Liver (tissue), 9 donors: ENCODE results near the gene RTL1. TPM values are rescaled to one million over a fixed set of nuclear protein-coding genes. Genes with fewer than 3 reads are reported as not detected.

ENCODE experiments used
- DNase-seq: peaks from one replicate; pipeline ENCODE4 v3.0.0-alpha.2; 2017; ENCODE audit warnings: low spot score
- H3K27ac ChIP-seq, 2 donors: one replicate each; pipeline ENCODE4 v1.7.0; 2013; ENCODE audit warnings: inconsistent platforms in 2 of 2, low read length in 2 of 2, control low read depth in 1 of 2, low read depth in 1 of 2, mild to moderate bottlenecking in 1 of 2
- H3K27me3 ChIP-seq, 4 donors: one replicate each; pipeline versions ENCODE4 v1.6.1 to v1.7.0; 2013; ENCODE audit warnings: low read length in 3 of 4, inconsistent platforms in 1 of 4, mild to moderate bottlenecking in 1 of 4, moderate library complexity in 1 of 4; ENCODE audit not compliant: control insufficient read depth in 4 of 4, insufficient read depth in 4 of 4
- H3K36me3 ChIP-seq, 4 donors: one replicate each; pipeline versions ENCODE4 v1.6.1 to v1.7.0; 2013; ENCODE audit warnings: low read length in 3 of 4, mild to moderate bottlenecking in 3 of 4, low read depth in 1 of 4, moderate library complexity in 1 of 4; ENCODE audit not compliant: control insufficient read depth in 4 of 4, insufficient read depth in 3 of 4
- H3K4me1 ChIP-seq, 4 donors: one replicate each; pipeline versions ENCODE4 v1.6.1 to v1.7.0; 2013; ENCODE audit warnings: low read length in 3 of 4, mild to moderate bottlenecking in 3 of 4, moderate library complexity in 1 of 4; ENCODE audit not compliant: control insufficient read depth in 4 of 4, insufficient read depth in 4 of 4
- H3K4me3 ChIP-seq, 3 donors: one replicate each; pipeline versions ENCODE4 v1.6.1 to v1.7.0; 2013; ENCODE audit warnings: low read length in 3 of 3, control low read depth in 1 of 3, low read depth in 1 of 3, mild to moderate bottlenecking in 1 of 3
- H3K9ac ChIP-seq, 2 donors: one replicate each; pipeline ENCODE4 v1.7.0; 2013; ENCODE audit warnings: low read length in 2 of 2, mild to moderate bottlenecking in 2 of 2, moderate library complexity in 2 of 2, control low read depth in 1 of 2, low read depth in 1 of 2
- H3K9me3 ChIP-seq, 4 donors: one replicate each; pipeline versions ENCODE4 v1.6.1 to v1.7.0; 2013; ENCODE audit warnings: low read length in 3 of 4; ENCODE audit not compliant: control insufficient read depth in 4 of 4
- CTCF ChIP-seq: fragments of 150-350 bp; IDR thresholded peaks from 2 replicates; pipeline ENCODE4 v1.5.1; 2017; ENCODE audit warnings: improper control_type of control experiment, low read depth, low read length; ENCODE audit not compliant: missing input control
- EGR1 ChIP-seq, 2 donors: IDR thresholded peaks; 2 replicates each; pipeline ENCODE4 v1.6.1; 2016 to 2018; ENCODE audit warnings: antibody characterized with exemption in 2 of 2, low read depth in 2 of 2
- FOXA1 ChIP-seq: IDR thresholded peaks from 2 replicates; pipeline ENCODE4 v1.6.1; 2016; ENCODE audit warnings: antibody characterized with exemption
- FOXA2 ChIP-seq: IDR thresholded peaks from 2 replicates; pipeline ENCODE4 v1.6.1; 2016; ENCODE audit warnings: antibody characterized with exemption
- GABPA ChIP-seq, 2 donors: IDR thresholded peaks in 1 of 2; conservative IDR thresholded peaks in 1 of 2; 2 replicates each; pipeline ENCODE4 v1.6.1; 2016; ENCODE audit warnings: antibody characterized with exemption in 2 of 2, mild to moderate bottlenecking in 1 of 2, moderate library complexity in 1 of 2
- HNF4A ChIP-seq, 2 donors: conservative IDR thresholded peaks; 2 replicates each; pipeline ENCODE4 v1.6.1; 2016; ENCODE audit warnings: antibody characterized with exemption in 2 of 2, mild to moderate bottlenecking in 2 of 2
- HNF4G ChIP-seq: IDR thresholded peaks from 2 replicates; pipeline ENCODE4 v1.6.1; 2016; ENCODE audit warnings: antibody characterized with exemption
- JUND ChIP-seq, 2 donors: IDR thresholded peaks; 2 replicates each; pipeline ENCODE4 v1.6.1; 2016; ENCODE audit warnings: antibody characterized with exemption in 2 of 2
- NR2F2 ChIP-seq: IDR thresholded peaks from 2 replicates; pipeline ENCODE4 v1.6.1; 2016; ENCODE audit warnings: antibody characterized with exemption
- RAD21 ChIP-seq, 2 donors: IDR thresholded peaks; 2 replicates each; pipeline ENCODE4 v1.6.1; 2016; ENCODE audit warnings: antibody characterized with exemption in 2 of 2, mild to moderate bottlenecking in 2 of 2
- RXRA ChIP-seq, 2 donors: IDR thresholded peaks; 2 replicates each; pipeline ENCODE4 v1.6.1; 2017 to 2018; ENCODE audit warnings: antibody characterized with exemption in 2 of 2, mild to moderate bottlenecking in 1 of 2
- SP1 ChIP-seq: IDR thresholded peaks from 2 replicates; pipeline ENCODE4 v1.6.1; 2018; ENCODE audit warnings: antibody characterized with exemption, mild to moderate bottlenecking
- TAF1 ChIP-seq: conservative IDR thresholded peaks from 2 replicates; pipeline ENCODE4 v1.6.1; 2016; ENCODE audit warnings: antibody characterized with exemption, mild to moderate bottlenecking
- YY1 ChIP-seq: IDR thresholded peaks from 2 replicates; pipeline ENCODE4 v1.6.1; 2016; ENCODE audit warnings: antibody characterized with exemption, mild to moderate bottlenecking
- WGBS: extraction: QIAGEN DNeasy Blood & Tissue Kit; methylation state at CpG from one replicate; pipeline ENCODE4 v1.1.7; 2013; 5-methylcytosine and 5-hydroxymethylcytosine counted together
- polyA plus RNA-seq, 2 donors: library from polyadenylated mRNA; stranded (reverse) in 1 of 2; unstranded in 1 of 2; fragments of 200-250 nt in 1 of 2; fragments of >200 nt in 1 of 2; fragmentation: Nextera tagmentation in 1 of 2; extraction: Ambion mirVana in 1 of 2; gene quantifications; one replicate each; pipeline versions ENCODE4 v1.2.1 to v1.2.3, GENCODE V29; 2013 to 2015
- total RNA-seq, 2 donors: library from RNA; depleted of rRNA; stranded (reverse); fragments of >200 nt; gene quantifications; one replicate each; pipeline ENCODE4 v1.2.3, GENCODE V29; 2014
- TF ChIP-seq, protein P1 (sequence below): IDR thresholded peaks from 2 replicates; pipeline ENCODE4 v1.6.1; 2016; ENCODE audit warnings: antibody characterized with exemption, mild to moderate bottlenecking
- TF ChIP-seq, protein P2 (sequence below): IDR thresholded peaks from 2 replicates; pipeline ENCODE4 v1.6.1; 2016; ENCODE audit warnings: antibody characterized with exemption
- TF ChIP-seq, protein P3 (sequence below): IDR thresholded peaks from 2 replicates; pipeline ENCODE4 v1.6.1; 2016; ENCODE audit warnings: antibody characterized with exemption
- TF ChIP-seq, protein P4 (sequence below): IDR thresholded peaks from 2 replicates; pipeline ENCODE4 v1.6.1; 2016; ENCODE audit warnings: antibody characterized with exemption
- donor health status: healthy.
- donor health status: healthy.
- donor health status: healthy.
- donor health status: healthy.
- donor health status: healthy.

The RTL1 gene
- total and polyA plus RNA-seq, 4 donors = 0.04 to 0.05 TPM; not detected in 2

DNA sequence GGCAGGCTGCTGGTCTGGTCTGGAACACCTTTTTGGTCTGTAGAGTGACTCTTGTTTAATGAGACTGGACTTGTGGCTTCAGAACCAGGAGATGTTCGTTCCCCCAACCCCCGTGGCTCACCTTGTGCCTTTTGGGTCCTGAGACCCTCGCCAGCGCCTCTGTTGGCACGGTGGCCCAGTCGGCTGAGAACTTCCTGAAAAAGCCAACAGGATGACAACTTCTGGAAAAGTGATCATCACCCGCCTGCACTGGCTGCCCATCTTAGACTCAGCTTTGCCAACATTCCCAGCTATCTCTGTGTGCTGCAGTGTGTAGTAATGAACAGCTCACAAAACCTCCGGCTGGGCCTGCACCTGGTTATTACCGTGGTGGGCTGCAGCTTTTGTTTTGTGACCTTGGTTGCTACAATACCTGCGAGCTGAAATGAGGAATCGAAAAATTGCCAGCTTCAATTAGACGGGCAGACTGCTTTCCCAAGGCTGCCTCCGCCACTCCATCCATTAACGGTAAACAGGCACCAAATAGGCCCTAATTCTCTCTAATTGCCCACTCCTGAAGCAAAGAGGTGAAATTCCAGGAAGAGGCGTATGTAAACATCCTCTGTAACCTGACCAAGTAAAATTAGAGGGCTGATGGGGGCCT lies 61.6 kb downstream of the RTL1 start (continued):
- TF ChIP-seq, protein P1, sequence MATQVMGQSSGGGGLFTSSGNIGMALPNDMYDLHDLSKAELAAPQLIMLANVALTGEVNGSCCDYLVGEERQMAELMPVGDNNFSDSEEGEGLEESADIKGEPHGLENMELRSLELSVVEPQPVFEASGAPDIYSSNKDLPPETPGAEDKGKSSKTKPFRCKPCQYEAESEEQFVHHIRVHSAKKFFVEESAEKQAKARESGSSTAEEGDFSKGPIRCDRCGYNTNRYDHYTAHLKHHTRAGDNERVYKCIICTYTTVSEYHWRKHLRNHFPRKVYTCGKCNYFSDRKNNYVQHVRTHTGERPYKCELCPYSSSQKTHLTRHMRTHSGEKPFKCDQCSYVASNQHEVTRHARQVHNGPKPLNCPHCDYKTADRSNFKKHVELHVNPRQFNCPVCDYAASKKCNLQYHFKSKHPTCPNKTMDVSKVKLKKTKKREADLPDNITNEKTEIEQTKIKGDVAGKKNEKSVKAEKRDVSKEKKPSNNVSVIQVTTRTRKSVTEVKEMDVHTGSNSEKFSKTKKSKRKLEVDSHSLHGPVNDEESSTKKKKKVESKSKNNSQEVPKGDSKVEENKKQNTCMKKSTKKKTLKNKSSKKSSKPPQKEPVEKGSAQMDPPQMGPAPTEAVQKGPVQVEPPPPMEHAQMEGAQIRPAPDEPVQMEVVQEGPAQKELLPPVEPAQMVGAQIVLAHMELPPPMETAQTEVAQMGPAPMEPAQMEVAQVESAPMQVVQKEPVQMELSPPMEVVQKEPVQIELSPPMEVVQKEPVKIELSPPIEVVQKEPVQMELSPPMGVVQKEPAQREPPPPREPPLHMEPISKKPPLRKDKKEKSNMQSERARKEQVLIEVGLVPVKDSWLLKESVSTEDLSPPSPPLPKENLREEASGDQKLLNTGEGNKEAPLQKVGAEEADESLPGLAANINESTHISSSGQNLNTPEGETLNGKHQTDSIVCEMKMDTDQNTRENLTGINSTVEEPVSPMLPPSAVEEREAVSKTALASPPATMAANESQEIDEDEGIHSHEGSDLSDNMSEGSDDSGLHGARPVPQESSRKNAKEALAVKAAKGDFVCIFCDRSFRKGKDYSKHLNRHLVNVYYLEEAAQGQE = no peak
- TF ChIP-seq RXRA (IDR thresholded peaks at IDR 0.05) (no peak), JUND (IDR thresholded peaks at IDR 0.05) (no peak)

GRCh38 chr14:100841066-100841760 lies 62.3 kb downstream of the RTL1 start:
- Histone ChIP-seq H3K4me1 (no peaks in the 10 kb centered on the region), H3K4me3 (no peak overlapping the region), H3K27me3 (peaks cover 0 to 2% (median 0%) of the 10 kb centered on the region in 4 donors), H3K9ac (no peak overlapping the region), H3K27ac (no peak overlapping the region), H3K9me3 (no peaks in the 10 kb centered on the region), H3K36me3 (no peaks in the 10 kb centered on the region)
- DNase-seq = no peak
- WGBS = 77% methylated on average over 21 of the region's 21 CpGs
- TF ChIP-seq, protein P2, sequence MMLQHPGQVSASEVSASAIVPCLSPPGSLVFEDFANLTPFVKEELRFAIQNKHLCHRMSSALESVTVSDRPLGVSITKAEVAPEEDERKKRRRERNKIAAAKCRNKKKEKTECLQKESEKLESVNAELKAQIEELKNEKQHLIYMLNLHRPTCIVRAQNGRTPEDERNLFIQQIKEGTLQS = no peak
- TF ChIP-seq HNF4G (no peak), FOXA2 (no peak), NR2F2 (no peak), GABPA (IDR thresholded peaks at IDR 0.05 in 1 of 2, conservative IDR thresholded peaks at IDR 0.05 in 1 of 2) (no peak), YY1 (no peak), TAF1 (no peak), RAD21 (IDR thresholded peaks at IDR 0.05) (no peak), FOXA1 (no peak), CTCF (no peak), RXRA (IDR thresholded peaks at IDR 0.05) (no peak), JUND (IDR thresholded peaks at IDR 0.05) (no peak), EGR1 (IDR thresholded peaks at IDR 0.05; ENCODE audit: low read depth in 2 of 2) (no peak), HNF4A (conservative IDR thresholded peaks at IDR 0.05) (no peak), SP1 (no peak)
- TF ChIP-seq, protein P3, sequence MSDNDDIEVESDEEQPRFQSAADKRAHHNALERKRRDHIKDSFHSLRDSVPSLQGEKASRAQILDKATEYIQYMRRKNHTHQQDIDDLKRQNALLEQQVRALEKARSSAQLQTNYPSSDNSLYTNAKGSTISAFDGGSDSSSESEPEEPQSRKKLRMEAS = no peak
- TF ChIP-seq, protein P1 = no peak
- TF ChIP-seq, protein P4, sequence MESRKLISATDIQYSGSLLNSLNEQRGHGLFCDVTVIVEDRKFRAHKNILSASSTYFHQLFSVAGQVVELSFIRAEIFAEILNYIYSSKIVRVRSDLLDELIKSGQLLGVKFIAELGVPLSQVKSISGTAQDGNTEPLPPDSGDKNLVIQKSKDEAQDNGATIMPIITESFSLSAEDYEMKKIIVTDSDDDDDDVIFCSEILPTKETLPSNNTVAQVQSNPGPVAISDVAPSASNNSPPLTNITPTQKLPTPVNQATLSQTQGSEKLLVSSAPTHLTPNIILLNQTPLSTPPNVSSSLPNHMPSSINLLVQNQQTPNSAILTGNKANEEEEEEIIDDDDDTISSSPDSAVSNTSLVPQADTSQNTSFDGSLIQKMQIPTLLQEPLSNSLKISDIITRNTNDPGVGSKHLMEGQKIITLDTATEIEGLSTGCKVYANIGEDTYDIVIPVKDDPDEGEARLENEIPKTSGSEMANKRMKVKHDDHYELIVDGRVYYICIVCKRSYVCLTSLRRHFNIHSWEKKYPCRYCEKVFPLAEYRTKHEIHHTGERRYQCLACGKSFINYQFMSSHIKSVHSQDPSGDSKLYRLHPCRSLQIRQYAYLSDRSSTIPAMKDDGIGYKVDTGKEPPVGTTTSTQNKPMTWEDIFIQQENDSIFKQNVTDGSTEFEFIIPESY = no peak
